Cardiac muscle cell (in vitro differentiated cells and primary cell): ENCODE data around the gene SLC25A26. TPM values are rescaled to one million over a fixed set of nuclear protein-coding genes. Genes with fewer than 3 reads are reported as not detected.

Source experiments
- DNase-seq, 2 donors: peaks; one replicate each; pipeline versions ENCODE4 v3.0.0 to v3.0.0-alpha.2; 2010 to 2017; ENCODE audit warnings: low read depth in 1 of 2, low spot score in 1 of 2
- H3K27ac ChIP-seq: fragments of 200-600 bp; sonication (generic); 2 replicates; pipeline ENCODE4 v1.5.1; 2016
- H3K27me3 ChIP-seq: fragments of 200-600 bp; sonication (generic); 2 replicates; pipeline ENCODE4 v1.6.0; 2016; ENCODE audit warnings: control low read depth
- H3K36me3 ChIP-seq: fragments of 200-600 bp; sonication (generic); 2 replicates; pipeline ENCODE4 v1.5.1; 2016; ENCODE audit warnings: control low read depth
- H3K4me1 ChIP-seq: fragments of 200-600 bp; sonication (generic); 2 replicates; pipeline ENCODE4 v1.8.1; 2017; ENCODE audit warnings: low read depth, mild to moderate bottlenecking, mixed run types
- H3K4me3 ChIP-seq: fragments of 200-600 bp; sonication (generic); 2 replicates; pipeline ENCODE4 v1.5.1; 2016; ENCODE audit warnings: mild to moderate bottlenecking
- H3K9me3 ChIP-seq: fragments of 200-600 bp; sonication (generic); 2 replicates; pipeline ENCODE4 v1.5.1; 2017; ENCODE audit warnings: low read depth, mild to moderate bottlenecking, control low read depth
- polyA plus RNA-seq: library from polyadenylated mRNA; unstranded; fragments of >200 nt; fragmentation: Nextera tagmentation; extraction: Ambion mirVana; gene quantifications from 2 replicates; pipeline ENCODE4 v1.2.1, GENCODE V29; 2016
- total RNA-seq: library from RNA; depleted of rRNA; stranded (reverse); fragments of >200 nt; gene quantifications from 2 replicates; pipeline ENCODE4 v1.2.3, GENCODE V29; 2016
- TF ChIP-seq, protein P1 (sequence below): IDR thresholded peaks from 2 replicates; pipeline ENCODE4 v1.5.1; 2012; ENCODE audit warnings: low read depth, mild to moderate bottlenecking, low read length

Gene SLC25A26
- total and polyA plus RNA-seq, 2 experiments from 2014 or later: 22.2 to 41.2 TPM

GRCh38 chr3:66396161-66396760 lies 175.5 kb downstream of the SLC25A26 start:
- DNase-seq: no peak
- Histone ChIP-seq H3K36me3 (peaks cover 15% of the 10 kb centered on the region), H3K4me3 (no peak overlapping the region), H3K27me3 (no peaks in the 10 kb centered on the region), H3K9me3 (no peaks in the 10 kb centered on the region), H3K4me1 (no peaks in the 10 kb centered on the region), H3K27ac (no peak overlapping the region)
- TF ChIP-seq, protein P1, sequence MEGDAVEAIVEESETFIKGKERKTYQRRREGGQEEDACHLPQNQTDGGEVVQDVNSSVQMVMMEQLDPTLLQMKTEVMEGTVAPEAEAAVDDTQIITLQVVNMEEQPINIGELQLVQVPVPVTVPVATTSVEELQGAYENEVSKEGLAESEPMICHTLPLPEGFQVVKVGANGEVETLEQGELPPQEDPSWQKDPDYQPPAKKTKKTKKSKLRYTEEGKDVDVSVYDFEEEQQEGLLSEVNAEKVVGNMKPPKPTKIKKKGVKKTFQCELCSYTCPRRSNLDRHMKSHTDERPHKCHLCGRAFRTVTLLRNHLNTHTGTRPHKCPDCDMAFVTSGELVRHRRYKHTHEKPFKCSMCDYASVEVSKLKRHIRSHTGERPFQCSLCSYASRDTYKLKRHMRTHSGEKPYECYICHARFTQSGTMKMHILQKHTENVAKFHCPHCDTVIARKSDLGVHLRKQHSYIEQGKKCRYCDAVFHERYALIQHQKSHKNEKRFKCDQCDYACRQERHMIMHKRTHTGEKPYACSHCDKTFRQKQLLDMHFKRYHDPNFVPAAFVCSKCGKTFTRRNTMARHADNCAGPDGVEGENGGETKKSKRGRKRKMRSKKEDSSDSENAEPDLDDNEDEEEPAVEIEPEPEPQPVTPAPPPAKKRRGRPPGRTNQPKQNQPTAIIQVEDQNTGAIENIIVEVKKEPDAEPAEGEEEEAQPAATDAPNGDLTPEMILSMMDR: no peak

DNA sequence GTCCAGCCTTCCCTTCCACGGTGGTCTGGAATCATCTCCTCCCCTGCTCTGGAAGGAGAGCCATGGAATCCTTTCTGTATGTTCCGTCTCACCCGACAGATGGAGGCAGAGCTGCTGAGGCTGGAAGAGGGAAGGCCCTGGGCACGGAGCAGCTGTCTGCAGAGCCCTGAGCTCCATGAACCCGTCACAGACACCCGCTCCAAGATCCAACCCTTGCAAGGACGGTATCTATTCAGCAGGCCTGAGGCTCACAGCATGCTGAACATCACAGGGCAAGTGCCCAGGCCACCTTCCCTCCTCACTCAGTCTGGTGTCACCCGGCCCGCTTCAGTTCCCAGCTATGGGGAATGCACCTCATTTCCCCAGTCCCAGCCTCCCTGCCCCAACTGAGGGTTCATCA lies 176.1 kb downstream of the SLC25A26 start:
- peaks cover 15% of the 10 kb centered on the region for H3K36me3 ChIP-seq
- H3K4me1 ChIP-seq: no peaks in the 10 kb centered on the region

GRCh38 chr3:66397745-66398144 lies 176.9 kb downstream of the SLC25A26 start:
- peaks cover 12% of the 10 kb centered on the region for H3K36me3 ChIP-seq

More for the DNA sequence above, 176.1 kb downstream of the SLC25A26 start:
- H3K9me3 ChIP-seq: no peaks in the 10 kb centered on the region
- H3K27ac ChIP-seq: no peak overlapping the region
- TF ChIP-seq, protein P1: no peak
- no peak overlapping the region for H3K4me3 ChIP-seq
- DNase-seq: no peak
- no peaks in the 10 kb centered on the region for H3K27me3 ChIP-seq

GRCh38 chr3:66398228-66399025 lies 177.6 kb downstream of the SLC25A26 start:
- peaks cover 11% of the 10 kb centered on the region for H3K36me3 ChIP-seq
- no peaks in the 10 kb centered on the region for H3K9me3 ChIP-seq
- H3K4me1 ChIP-seq: no peaks in the 10 kb centered on the region
- no peak overlapping the region for H3K27ac ChIP-seq
- no peak for DNase-seq
- no peaks in the 10 kb centered on the region for H3K27me3 ChIP-seq
- no peak overlapping the region for H3K4me3 ChIP-seq
- TF ChIP-seq, protein P1: no peak

More at GRCh38 chr3:66397745-66398144, 176.9 kb downstream of the SLC25A26 start:
- H3K27me3 ChIP-seq: no peaks in the 10 kb centered on the region
- DNase-seq: peak in 1 of 2 donors; percentile 51
- no peak overlapping the region for H3K27ac ChIP-seq
- no peaks in the 10 kb centered on the region for H3K4me1 ChIP-seq
- TF ChIP-seq, protein P1: no peak
- H3K9me3 ChIP-seq: no peaks in the 10 kb centered on the region
- H3K4me3 ChIP-seq: no peak overlapping the region

DNA sequence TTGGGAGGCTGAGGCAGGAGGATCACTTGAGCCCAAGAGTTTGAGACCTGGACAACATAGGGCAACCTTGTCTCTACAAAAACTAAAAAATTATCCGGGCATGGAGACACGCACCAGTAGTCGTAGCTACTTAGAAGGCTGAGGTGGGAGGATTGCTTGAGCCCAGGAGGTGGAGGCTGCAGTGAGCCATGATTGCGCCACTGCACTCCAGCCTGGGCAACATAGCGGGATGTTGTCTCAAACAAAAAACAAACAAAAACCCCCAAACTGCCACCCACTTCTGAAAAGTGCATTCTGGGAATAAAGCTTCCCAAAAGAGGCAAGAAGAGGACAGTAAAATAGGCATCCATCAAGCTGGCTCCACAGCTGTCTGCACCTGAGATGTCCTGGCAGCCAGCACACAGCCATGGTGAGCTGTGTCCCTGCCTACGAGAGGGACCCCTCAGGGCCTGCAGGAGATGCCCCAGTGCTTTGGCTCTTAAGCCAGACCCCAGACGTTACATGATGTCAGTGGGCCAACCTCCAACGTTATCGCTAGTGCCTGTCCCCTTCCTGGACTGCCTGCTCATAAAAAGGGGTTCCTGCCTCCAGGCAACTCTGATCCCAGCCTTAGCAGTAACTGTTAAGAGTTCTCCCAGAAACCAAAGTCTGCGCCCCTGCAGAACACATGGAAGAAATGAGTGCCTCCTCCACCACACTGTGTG lies 178.9 kb downstream of the SLC25A26 start:
- Histone ChIP-seq H3K9me3 (no peaks in the 10 kb centered on the region), H3K4me3 (no peak overlapping the region), H3K27ac (no peak overlapping the region), H3K27me3 (no peaks in the 10 kb centered on the region), H3K4me1 (no peaks in the 10 kb centered on the region), H3K36me3 (peaks cover 14% of the 10 kb centered on the region)
- TF ChIP-seq, protein P1: no peak
- no peak for DNase-seq
